ENCODE data around the gene PLGLB1. TPM values are rescaled to one million over a fixed set of nuclear protein-coding genes. Genes with fewer than 3 reads are reported as not detected.
"Not testable (repeated sequence)": the region's sequence is repeated elsewhere in the genome, so short reads cannot be mapped to it uniquely, and the experiment has no call there.

The PLGLB1 gene
- total and polyA plus RNA-seq, 2 donors (not counting 1 experiment from before 2014, with no cell fraction given): 0.66 to 0.99 TPM

DNA sequence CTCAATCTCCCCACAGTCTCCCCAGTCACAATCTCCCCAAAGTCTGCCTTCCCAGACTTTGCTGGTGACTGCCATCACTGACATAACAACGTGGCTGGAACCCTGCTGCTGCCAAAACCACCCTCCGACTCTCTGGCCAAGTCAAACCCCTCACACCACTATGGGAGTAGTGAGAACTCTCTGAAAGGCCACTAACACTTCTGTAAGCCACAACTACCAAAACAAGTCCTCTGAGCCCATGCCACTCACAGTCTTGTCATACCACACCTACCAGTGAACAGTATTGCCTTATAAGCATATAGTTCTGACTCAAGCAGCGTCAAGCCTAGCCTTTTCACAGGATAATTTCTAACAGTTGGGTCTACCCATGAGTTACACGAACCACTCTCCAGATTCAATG, 32.7 kb upstream of the PLGLB1 start:
- H3K36me3 ChIP-seq (ENCODE audit: control insufficient read depth, insufficient read depth, low read length); H3K4me2 ChIP-seq (ENCODE audit: extremely low read depth, insufficient read depth, low read length); H3K27me3 ChIP-seq (ENCODE audit: control insufficient read depth, insufficient read depth, low read length); H3K79me2 ChIP-seq (ENCODE audit: control insufficient read depth, insufficient read depth, low read length); H3K4me1 ChIP-seq (ENCODE audit: control insufficient read depth, extremely low read depth, insufficient read depth, low read length); H2AFZ ChIP-seq (ENCODE audit: low read length); H3K27ac ChIP-seq (ENCODE audit: insufficient read depth, low read length); H3K9ac ChIP-seq (ENCODE audit: insufficient read depth, low read length); DNase-seq (ENCODE audit: low read depth in 2 of 2); H3K4me3 ChIP-seq (replicated peaks in 1 of 4; ENCODE audit: control extremely low read depth in 1 of 4, insufficient read depth in 1 of 4, low read depth in 3 of 4, low read length in 4 of 4); H4K20me1 ChIP-seq (ENCODE audit: control insufficient read depth, extremely low read depth, insufficient read depth, low read length); H3K9me3 ChIP-seq (ENCODE audit: control insufficient read depth, insufficient read depth, low read depth, low read length): not testable (repeated sequence)

DNA sequence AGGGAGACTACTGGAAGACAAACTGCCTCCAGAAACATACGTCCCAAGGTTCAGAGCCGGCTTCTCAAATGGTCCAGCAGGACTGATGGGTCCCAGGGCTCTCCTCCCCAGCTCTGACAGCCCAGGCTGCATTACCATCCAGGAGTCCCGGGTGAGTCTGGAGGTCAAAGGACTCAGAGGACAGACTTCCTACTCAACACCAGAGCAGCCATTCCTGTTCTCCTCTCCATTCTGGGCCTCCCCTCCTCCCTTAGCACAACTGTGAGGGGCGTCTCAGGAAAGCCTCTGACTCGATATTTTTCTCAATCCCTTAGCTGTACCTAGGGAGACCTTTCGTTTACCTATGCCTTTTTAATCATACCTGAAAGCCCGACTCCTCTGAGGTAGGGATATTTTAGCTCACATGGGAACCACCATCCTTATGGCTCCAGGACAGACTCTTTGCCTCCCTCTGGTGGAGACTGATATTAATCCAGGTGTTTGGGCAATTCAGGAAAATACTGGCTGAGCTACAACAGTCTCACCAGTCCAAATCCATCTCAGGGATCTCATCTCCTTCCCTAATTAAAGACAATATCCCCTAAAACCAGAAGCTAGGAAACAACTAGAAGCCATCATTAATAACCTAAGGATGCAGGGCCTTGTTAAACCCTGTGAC, 19.8 kb upstream of the PLGLB1 start:
- H3K79me2 ChIP-seq (ENCODE audit: control insufficient read depth, insufficient read depth, low read length): not testable (repeated sequence)
- TF ChIP-seq CTCF (conservative IDR thresholded peaks at IDR 0.05 in 1 of 2, IDR thresholded peaks at IDR 0.05 in 1 of 2; ENCODE audit: low read depth in 1 of 2, low read length in 2 of 2): peak in 1 of 2 donors; percentile 20

GRCh38 chr2:87028607-87029006, 7.0 kb upstream of the PLGLB1 start:
- not testable (repeated sequence) for H4K20me1 ChIP-seq (ENCODE audit: control insufficient read depth, extremely low read depth, insufficient read depth, low read length); H3K79me2 ChIP-seq (ENCODE audit: control insufficient read depth, insufficient read depth, low read length); H3K9ac ChIP-seq (ENCODE audit: insufficient read depth, low read length); H3K4me3 ChIP-seq (replicated peaks in 1 of 4; ENCODE audit: control extremely low read depth in 1 of 4, insufficient read depth in 1 of 4, low read depth in 3 of 4, low read length in 4 of 4); H2AFZ ChIP-seq (ENCODE audit: low read length); H3K9me3 ChIP-seq (ENCODE audit: control insufficient read depth, insufficient read depth, low read depth, low read length); H3K4me1 ChIP-seq (ENCODE audit: control insufficient read depth, extremely low read depth, insufficient read depth, low read length); H3K4me2 ChIP-seq (ENCODE audit: extremely low read depth, insufficient read depth, low read length); H3K36me3 ChIP-seq (ENCODE audit: control insufficient read depth, insufficient read depth, low read length); H3K27ac ChIP-seq (ENCODE audit: insufficient read depth, low read length); H3K27me3 ChIP-seq (ENCODE audit: control insufficient read depth, insufficient read depth, low read length); DNase-seq (ENCODE audit: low read depth in 2 of 2)

More for the DNA sequence above, 19.8 kb upstream of the PLGLB1 start:
- H3K9me3 ChIP-seq (ENCODE audit: control insufficient read depth, insufficient read depth, low read depth, low read length); H3K27ac ChIP-seq (ENCODE audit: insufficient read depth, low read length); H3K4me1 ChIP-seq (ENCODE audit: control insufficient read depth, extremely low read depth, insufficient read depth, low read length); H4K20me1 ChIP-seq (ENCODE audit: control insufficient read depth, extremely low read depth, insufficient read depth, low read length); DNase-seq (ENCODE audit: low read depth in 2 of 2); H3K9ac ChIP-seq (ENCODE audit: insufficient read depth, low read length); H3K27me3 ChIP-seq (ENCODE audit: control insufficient read depth, insufficient read depth, low read length); H2AFZ ChIP-seq (ENCODE audit: low read length); H3K4me3 ChIP-seq (replicated peaks in 1 of 4; ENCODE audit: control extremely low read depth in 1 of 4, insufficient read depth in 1 of 4, low read depth in 3 of 4, low read length in 4 of 4); H3K36me3 ChIP-seq (ENCODE audit: control insufficient read depth, insufficient read depth, low read length); H3K4me2 ChIP-seq (ENCODE audit: extremely low read depth, insufficient read depth, low read length): not testable (repeated sequence)

- not testable (repeated sequence) for DNase-seq (ENCODE audit: low read depth in 2 of 2)
Measured at GRCh38 chr2:87026816-87027215, 5.2 kb upstream of the PLGLB1 start.

DNA sequence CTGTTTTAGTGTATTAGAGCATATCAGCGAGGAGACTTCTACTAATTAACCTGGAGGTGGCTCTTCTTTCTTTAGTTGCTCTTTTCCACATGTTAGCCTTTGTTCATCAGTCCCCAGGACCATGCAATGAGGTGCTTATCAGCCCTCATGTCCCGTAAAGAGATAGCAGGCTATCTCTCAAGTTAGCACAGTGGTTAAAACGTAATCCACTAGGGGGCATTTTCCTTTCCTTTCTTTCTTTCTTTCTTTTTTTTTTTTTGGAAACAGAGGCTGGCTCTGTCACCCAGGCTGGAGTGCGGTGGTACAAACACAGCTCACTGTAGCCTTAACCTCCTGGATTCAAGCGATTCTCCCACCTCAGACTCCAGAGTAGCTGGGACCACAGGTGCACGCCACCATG, 4.3 kb upstream of the PLGLB1 start:
- not testable (repeated sequence) for H3K27me3 ChIP-seq (ENCODE audit: control insufficient read depth, insufficient read depth, low read length); H3K27ac ChIP-seq (ENCODE audit: insufficient read depth, low read length); DNase-seq (ENCODE audit: low read depth in 2 of 2); H3K79me2 ChIP-seq (ENCODE audit: control insufficient read depth, insufficient read depth, low read length); H3K36me3 ChIP-seq (ENCODE audit: control insufficient read depth, insufficient read depth, low read length); H3K4me3 ChIP-seq (replicated peaks in 1 of 4; ENCODE audit: control extremely low read depth in 1 of 4, insufficient read depth in 1 of 4, low read depth in 3 of 4, low read length in 4 of 4); H3K9me3 ChIP-seq (ENCODE audit: control insufficient read depth, insufficient read depth, low read depth, low read length); H3K4me1 ChIP-seq (ENCODE audit: control insufficient read depth, extremely low read depth, insufficient read depth, low read length); H4K20me1 ChIP-seq (ENCODE audit: control insufficient read depth, extremely low read depth, insufficient read depth, low read length); H2AFZ ChIP-seq (ENCODE audit: low read length); H3K4me2 ChIP-seq (ENCODE audit: extremely low read depth, insufficient read depth, low read length); H3K9ac ChIP-seq (ENCODE audit: insufficient read depth, low read length)

More at GRCh38 chr2:87026816-87027215, 5.2 kb upstream of the PLGLB1 start:
- not testable (repeated sequence) for H3K4me2 ChIP-seq (ENCODE audit: extremely low read depth, insufficient read depth, low read length); H3K9me3 ChIP-seq (ENCODE audit: control insufficient read depth, insufficient read depth, low read depth, low read length); H4K20me1 ChIP-seq (ENCODE audit: control insufficient read depth, extremely low read depth, insufficient read depth, low read length); H3K4me3 ChIP-seq (replicated peaks in 1 of 4; ENCODE audit: control extremely low read depth in 1 of 4, insufficient read depth in 1 of 4, low read depth in 3 of 4, low read length in 4 of 4); H3K27ac ChIP-seq (ENCODE audit: insufficient read depth, low read length); H3K9ac ChIP-seq (ENCODE audit: insufficient read depth, low read length); H2AFZ ChIP-seq (ENCODE audit: low read length); H3K36me3 ChIP-seq (ENCODE audit: control insufficient read depth, insufficient read depth, low read length); H3K4me1 ChIP-seq (ENCODE audit: control insufficient read depth, extremely low read depth, insufficient read depth, low read length); H3K79me2 ChIP-seq (ENCODE audit: control insufficient read depth, insufficient read depth, low read length); H3K27me3 ChIP-seq (ENCODE audit: control insufficient read depth, insufficient read depth, low read length)

GRCh38 chr2:87023988-87024615, 2.5 kb upstream of the PLGLB1 start:
- not testable (repeated sequence) for H3K79me2 ChIP-seq (ENCODE audit: control insufficient read depth, insufficient read depth, low read length); H3K36me3 ChIP-seq (ENCODE audit: control insufficient read depth, insufficient read depth, low read length); H3K9me3 ChIP-seq (ENCODE audit: control insufficient read depth, insufficient read depth, low read depth, low read length); DNase-seq (ENCODE audit: low read depth in 2 of 2); H3K27ac ChIP-seq (ENCODE audit: insufficient read depth, low read length); H2AFZ ChIP-seq (ENCODE audit: low read length); H3K4me1 ChIP-seq (ENCODE audit: control insufficient read depth, extremely low read depth, insufficient read depth, low read length); H3K9ac ChIP-seq (ENCODE audit: insufficient read depth, low read length); H3K4me2 ChIP-seq (ENCODE audit: extremely low read depth, insufficient read depth, low read length); H4K20me1 ChIP-seq (ENCODE audit: control insufficient read depth, extremely low read depth, insufficient read depth, low read length); H3K27me3 ChIP-seq (ENCODE audit: control insufficient read depth, insufficient read depth, low read length); H3K4me3 ChIP-seq (replicated peaks in 1 of 4; ENCODE audit: control extremely low read depth in 1 of 4, insufficient read depth in 1 of 4, low read depth in 3 of 4, low read length in 4 of 4)
